Measurements from ENCODE around the gene LGALS9C.
"Not testable (repeated sequence)": the region's sequence is repeated elsewhere in the genome, so short reads cannot be mapped to it uniquely, and the experiment has no call there.

The LGALS9C gene

GRCh38 chr17:18476508-18477308, at the start of gene LGALS9C:
LGALS9C (plus strand) TSS chr17:18476789; CDS start chr17:18476855, 66 bp downstream.
- not testable (repeated sequence) for DNase-seq (ENCODE audit: low spot score)

- not testable (repeated sequence) for DNase-seq (ENCODE audit: low spot score)
These were observed 44.4 kb upstream of the LGALS9C start for GRCh38 chr17:18432206-18432605.

GRCh38 chr17:18439465-18439870, 37.1 kb upstream of the LGALS9C start:
- DNase-seq (ENCODE audit: low spot score) = not testable (repeated sequence)

- not testable (repeated sequence) for DNase-seq (ENCODE audit: low spot score)
These were observed 34.5 kb upstream of the LGALS9C start for GRCh38 chr17:18442093-18442492.

DNA sequence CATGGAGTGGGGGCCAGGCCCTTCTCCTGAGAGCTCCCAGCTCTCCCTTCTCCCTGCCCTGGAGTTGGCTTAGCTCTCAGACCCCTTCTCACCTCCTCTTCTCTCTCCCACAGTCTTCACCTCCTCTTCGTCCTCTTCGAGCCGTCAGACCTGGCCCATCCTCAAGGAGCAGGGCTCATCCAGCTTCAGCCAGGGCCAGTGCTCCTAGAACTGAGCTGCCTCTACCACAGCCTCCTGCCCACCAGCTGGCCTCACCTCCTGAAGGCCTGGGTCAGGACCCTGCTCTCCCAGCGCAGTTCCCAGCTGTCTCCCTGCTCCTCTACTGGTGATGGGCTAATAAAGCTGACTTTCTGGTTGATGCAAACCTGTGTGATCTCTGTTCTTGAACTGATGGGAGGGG, 34.1 kb upstream of the LGALS9C start:
- DNase-seq (ENCODE audit: low spot score) = not testable (repeated sequence)

GRCh38 chr17:18447476-18448205, 28.9 kb upstream of the LGALS9C start:
- not testable (repeated sequence) for DNase-seq (ENCODE audit: low spot score)

GRCh38 chr17:18448311-18448710, 28.3 kb upstream of the LGALS9C start:
- DNase-seq (ENCODE audit: low spot score) = not testable (repeated sequence)

GRCh38 chr17:18449833-18450232, 26.8 kb upstream of the LGALS9C start:
- not testable (repeated sequence) for DNase-seq (ENCODE audit: low spot score)

DNA sequence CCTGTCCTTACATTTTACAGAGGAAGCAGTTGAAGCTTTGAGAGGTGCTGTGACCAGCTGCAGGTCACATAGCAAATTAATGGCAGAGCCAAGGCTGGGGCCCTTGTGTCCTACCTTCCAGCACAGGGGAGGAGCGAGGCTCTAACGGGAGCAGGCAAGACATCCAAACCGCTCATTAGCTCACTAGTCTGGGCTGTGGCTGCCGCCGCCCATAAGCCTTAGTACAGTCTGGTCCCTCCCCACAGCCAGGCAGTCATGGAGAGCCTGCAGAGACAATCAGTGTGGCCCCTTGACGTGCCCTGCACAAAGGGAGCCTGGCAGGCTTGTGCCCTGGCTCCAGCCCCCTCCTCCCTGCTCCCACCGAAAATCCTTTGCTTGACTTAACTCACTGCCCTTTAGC, 25.6 kb upstream of the LGALS9C start:
- not testable (repeated sequence) for DNase-seq (ENCODE audit: low spot score)

- DNase-seq (ENCODE audit: low spot score) = not testable (repeated sequence)
These were observed 24.6 kb upstream of the LGALS9C start for GRCh38 chr17:18451969-18452368.

- not testable (repeated sequence) for DNase-seq (ENCODE audit: low spot score)
These were observed 17.6 kb upstream of the LGALS9C start for GRCh38 chr17:18459035-18459434.

- DNase-seq (ENCODE audit: low spot score) = not testable (repeated sequence)
These were observed 12.6 kb upstream of the LGALS9C start for GRCh38 chr17:18463831-18464502.

DNA sequence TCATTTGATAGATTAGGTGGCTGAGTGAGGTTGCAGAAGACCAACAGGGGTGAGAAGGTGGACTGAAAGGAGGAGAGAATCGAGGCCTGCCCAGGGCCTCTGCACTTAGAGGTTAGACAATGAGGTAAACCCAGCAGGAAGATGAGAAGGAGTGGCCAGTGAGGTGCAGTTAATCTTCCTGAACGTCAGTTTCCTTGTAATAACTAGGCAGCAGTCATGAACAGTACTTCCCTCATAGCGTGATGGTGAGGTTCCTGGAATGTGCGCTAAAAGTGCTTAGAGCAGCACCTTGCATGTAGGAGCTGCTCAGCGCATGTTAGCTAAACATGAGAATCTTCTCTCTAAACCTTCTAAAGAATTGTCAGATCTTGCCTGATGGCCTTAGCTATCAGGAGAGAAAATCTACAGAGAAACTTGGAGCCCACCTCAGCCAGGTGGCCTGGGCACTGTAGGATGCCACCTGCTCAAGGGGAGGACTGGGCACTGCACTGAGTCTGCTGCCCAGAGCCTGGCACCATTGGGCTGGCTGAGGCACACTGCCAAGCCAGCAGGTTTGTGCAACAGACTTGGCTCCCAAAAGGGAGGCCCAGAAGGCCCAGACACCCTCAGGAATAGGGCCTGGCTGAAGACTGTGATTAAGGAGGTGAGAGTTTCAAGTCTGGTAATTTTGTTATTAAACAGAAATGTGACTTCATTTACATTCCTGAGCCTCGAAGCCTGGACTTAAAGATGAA, 10.2 kb upstream of the LGALS9C start:
- DNase-seq (ENCODE audit: low spot score) = not testable (repeated sequence)

- not testable (repeated sequence) for DNase-seq (ENCODE audit: low spot score)
These were observed 9.6 kb upstream of the LGALS9C start for GRCh38 chr17:18467001-18467400.

- not testable (repeated sequence) for DNase-seq (ENCODE audit: low spot score)
These were observed 8.0 kb upstream of the LGALS9C start for GRCh38 chr17:18468472-18469171.

DNA sequence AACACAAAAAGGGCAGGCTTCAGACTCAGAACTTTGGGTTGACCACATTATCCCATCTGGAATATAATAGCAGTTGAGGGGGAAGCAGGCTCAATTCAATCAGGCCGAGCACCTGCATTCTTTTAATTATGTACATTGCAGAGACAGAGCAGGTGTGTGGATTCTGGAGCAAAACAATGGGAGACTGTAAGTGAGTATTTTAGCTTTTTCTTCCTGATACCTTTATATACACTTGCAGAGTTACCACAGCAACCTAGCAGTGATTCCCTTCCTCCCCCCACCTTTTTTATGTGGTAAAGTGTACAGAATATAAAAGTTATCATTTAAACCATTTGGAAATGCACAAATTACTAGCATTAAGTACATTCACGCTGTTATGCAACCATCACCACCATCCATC, 6.8 kb upstream of the LGALS9C start:
- not testable (repeated sequence) for DNase-seq (ENCODE audit: low spot score)

- not testable (repeated sequence) for DNase-seq (ENCODE audit: low spot score)
These were observed 6.2 kb upstream of the LGALS9C start for GRCh38 chr17:18470345-18470930.

DNA sequence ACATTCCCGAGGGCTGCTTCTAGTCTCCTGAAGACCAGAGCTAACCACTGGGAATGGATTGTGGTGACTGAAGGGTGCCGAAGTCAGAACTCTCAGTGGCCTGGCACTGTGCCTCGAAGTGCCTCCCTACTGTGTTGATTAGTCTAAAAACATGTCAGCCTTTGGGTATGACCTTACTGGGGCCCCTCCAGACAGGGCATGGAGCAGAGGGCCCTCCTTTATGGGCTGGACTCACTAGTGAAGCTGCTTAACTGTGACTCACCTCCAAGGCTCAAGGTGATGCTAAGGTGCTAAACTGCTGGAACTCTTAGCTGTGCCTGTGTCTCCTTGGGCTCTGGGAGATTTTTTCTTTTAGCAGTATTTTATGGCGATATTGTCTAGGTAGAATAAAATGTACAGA, 2.6 kb upstream of the LGALS9C start:
- DNase-seq (ENCODE audit: low spot score) = not testable (repeated sequence)

GRCh38 chr17:18474754-18475153, 1.8 kb upstream of the LGALS9C start:
- not testable (repeated sequence) for DNase-seq (ENCODE audit: low spot score)

GRCh38 chr17:18477367-18477766, 778 bp downstream of the LGALS9C start:
- DNase-seq (ENCODE audit: low spot score) = not testable (repeated sequence)

GRCh38 chr17:18478362-18478761, 1.8 kb downstream of the LGALS9C start:
- not testable (repeated sequence) for DNase-seq (ENCODE audit: low spot score)
